Activated T-cell treated with anti-CD3 and anti-CD28 coated beads for 1 hour (primary cell): ENCODE data around the gene IFT25.

Source experiments
- DNase-seq: peaks from one replicate; pipeline ENCODE4 v3.0.0-alpha.2; 2020; ENCODE audit warnings: low read depth

Gene IFT25

GRCh38 chr1:53956308-53957168 is 11.0 kb upstream of the IFT25 start:
- DNase-seq, result no peak

GRCh38 chr1:53954128-53954527 is 8.6 kb upstream of the IFT25 start:
- DNase-seq, result no peak

GRCh38 chr1:53951697-53952096 is 6.2 kb upstream of the IFT25 start:
- DNase-seq, result no peak

GRCh38 chr1:53949023-53949990 is 3.8 kb upstream of the IFT25 start:
- no peak for DNase-seq

GRCh38 chr1:53948291-53948690 is 2.8 kb upstream of the IFT25 start:
- DNase-seq, result no peak

- no peak for DNase-seq
Observed at GRCh38 chr1:53947172-53947907, 1.8 kb upstream of the IFT25 start.

- DNase-seq, result no peak
Observed at GRCh38 chr1:53946252-53947171, 1.0 kb upstream of the IFT25 start, which contains the start of gene LRRC42. LRRC42 (plus strand) TSS chr1:53946350; CDS start chr1:53952000, 5,650 bp downstream.

- no peak for DNase-seq
Observed at GRCh38 chr1:53945183-53945432, 391 bp downstream of the IFT25 start.

GRCh38 chr1:53944469-53945182 is 873 bp downstream of the IFT25 start:
- no peak for DNase-seq

GRCh38 chr1:53943490-53944043 is 1.9 kb downstream of the IFT25 start:
- no peak for DNase-seq

GRCh38 chr1:53943090-53943489 is 2.4 kb downstream of the IFT25 start:
- DNase-seq, result no peak

- no peak for DNase-seq
Observed at GRCh38 chr1:53942127-53942957, 3.2 kb downstream of the IFT25 start.

GRCh38 chr1:53938136-53938830 is 7.2 kb downstream of the IFT25 start:
- no peak for DNase-seq

- DNase-seq, result no peak
Observed at GRCh38 chr1:53936430-53936829, 9.1 kb downstream of the IFT25 start.

GRCh38 chr1:53934170-53934765 is 11.2 kb downstream of the IFT25 start:
- no peak for DNase-seq

- DNase-seq, result no peak
Observed at GRCh38 chr1:53931523-53931922, 14.0 kb downstream of the IFT25 start.

- DNase-seq, result no peak
Observed at GRCh38 chr1:53930932-53931331, 14.6 kb downstream of the IFT25 start.

- DNase-seq, result no peak
Observed at GRCh38 chr1:53929246-53929960, 16.1 kb downstream of the IFT25 start.
